Lower leg skin (tissue), 4 donors: ENCODE data around the gene ADD1. TPM values are rescaled to one million over a fixed set of nuclear protein-coding genes. Genes with fewer than 3 reads are reported as not detected.

Source experiments
- DNase-seq, 2 donors: peaks; one replicate each; pipeline ENCODE4 v3.0.0-alpha.2; 2019; ENCODE audit warnings: low spot score in 2 of 2
- H3K4me3 ChIP-seq: fragments of 200-600 bp; sonication (generic); 2 replicates; pipeline ENCODE4 v1.5.1; 2017; ENCODE audit warnings: mild to moderate bottlenecking, low read depth; ENCODE audit not compliant: poor library complexity, severe bottlenecking
- POLR2A ChIP-seq, 2 donors: fragments of 450-650 bp; IDR thresholded peaks; one replicate each; pipeline ENCODE4 v1.6.1; 2016 to 2017; ENCODE audit warnings: antibody characterized with exemption in 2 of 2, mild to moderate bottlenecking in 1 of 2, moderate library complexity in 1 of 2
- WGBS, 2 donors: methylation state at CpG; one replicate each; pipeline ENCODE4 v1.1.5; 2018; 5-methylcytosine and 5-hydroxymethylcytosine counted together
- intact Hi-C: fragments of 100-400 bp; cut with DNase I; formaldehyde crosslinking; loops from one replicate; pipeline ENCODE4 v1.15.0; 2023; ENCODE audit warnings: low total_unique reads
- total RNA-seq, 4 donors: library from RNA; depleted of rRNA; stranded (reverse); fragments of >200 nt; gene quantifications; one replicate each; pipeline ENCODE4 v1.1.0, GENCODE V29; 2016
- TF ChIP-seq, protein P1 (sequence below), 3 donors: fragments of 450-650 bp; IDR thresholded peaks; one replicate each; pipeline ENCODE4 v1.5.1; 2016; ENCODE audit warnings: antibody characterized with exemption in 3 of 3, mild to moderate bottlenecking in 3 of 3, moderate library complexity in 2 of 3

ADD1 gene
- total RNA-seq, 4 donors from 2014 or later, result 102 to 153 (median 135) TPM

- intact Hi-C loops, result no loop called here
- 88 to 91% methylated on average over 3 of the region's 3 CpGs for WGBS, 2 donors
- no peak for DNase-seq
- H3K4me3 ChIP-seq, result no peak overlapping the region
- TF ChIP-seq, protein P1, sequence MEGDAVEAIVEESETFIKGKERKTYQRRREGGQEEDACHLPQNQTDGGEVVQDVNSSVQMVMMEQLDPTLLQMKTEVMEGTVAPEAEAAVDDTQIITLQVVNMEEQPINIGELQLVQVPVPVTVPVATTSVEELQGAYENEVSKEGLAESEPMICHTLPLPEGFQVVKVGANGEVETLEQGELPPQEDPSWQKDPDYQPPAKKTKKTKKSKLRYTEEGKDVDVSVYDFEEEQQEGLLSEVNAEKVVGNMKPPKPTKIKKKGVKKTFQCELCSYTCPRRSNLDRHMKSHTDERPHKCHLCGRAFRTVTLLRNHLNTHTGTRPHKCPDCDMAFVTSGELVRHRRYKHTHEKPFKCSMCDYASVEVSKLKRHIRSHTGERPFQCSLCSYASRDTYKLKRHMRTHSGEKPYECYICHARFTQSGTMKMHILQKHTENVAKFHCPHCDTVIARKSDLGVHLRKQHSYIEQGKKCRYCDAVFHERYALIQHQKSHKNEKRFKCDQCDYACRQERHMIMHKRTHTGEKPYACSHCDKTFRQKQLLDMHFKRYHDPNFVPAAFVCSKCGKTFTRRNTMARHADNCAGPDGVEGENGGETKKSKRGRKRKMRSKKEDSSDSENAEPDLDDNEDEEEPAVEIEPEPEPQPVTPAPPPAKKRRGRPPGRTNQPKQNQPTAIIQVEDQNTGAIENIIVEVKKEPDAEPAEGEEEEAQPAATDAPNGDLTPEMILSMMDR (IDR thresholded peaks at IDR 0.05), result no peak
- no peak for TF ChIP-seq POLR2A (IDR thresholded peaks at IDR 0.05)
Observed at GRCh38 chr4:2901186-2901585, 57.5 kb downstream of the ADD1 start.

- DNase-seq, result no peak
- WGBS, 2 donors, result 93 to 97% methylated on average over 2 of the region's 2 CpGs
- TF ChIP-seq, protein P1 (IDR thresholded peaks at IDR 0.05), result no peak
- TF ChIP-seq POLR2A (IDR thresholded peaks at IDR 0.05), result no peak
- intact Hi-C loops, result no loop called here
- H3K4me3 ChIP-seq, result no peak overlapping the region
Observed at GRCh38 chr4:2902126-2902525, 58.5 kb downstream of the ADD1 start.

GRCh38 chr4:2905544-2905943 lies 61.9 kb downstream of the ADD1 start:
- WGBS, 2 donors, result 88 to 93% methylated on average over 13 of the region's 13 CpGs
- TF ChIP-seq, protein P1 (IDR thresholded peaks at IDR 0.05), result no peak
- no peak for TF ChIP-seq POLR2A (IDR thresholded peaks at IDR 0.05)
- intact Hi-C loops, result no loop called here
- H3K4me3 ChIP-seq, result no peak overlapping the region
- DNase-seq, result no peak

DNA sequence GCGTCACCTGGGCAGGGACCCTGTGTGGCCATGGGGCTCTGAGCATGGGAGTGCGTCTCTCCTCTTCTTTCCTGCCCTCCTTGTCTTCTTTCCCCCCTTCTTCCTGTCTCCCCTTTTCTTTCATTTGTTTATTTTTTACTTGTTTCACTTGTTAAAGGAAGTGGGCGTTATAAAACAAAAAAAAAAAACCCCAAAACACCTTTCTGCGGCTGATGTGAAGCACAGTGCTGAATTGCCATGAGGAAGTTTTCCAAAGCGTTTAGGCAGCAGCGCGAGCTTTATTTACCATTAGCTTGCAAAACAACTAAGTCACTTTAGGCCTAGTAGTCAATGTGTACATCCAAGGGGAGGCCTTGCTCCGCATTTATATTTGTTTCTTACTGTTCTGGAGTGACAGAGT lies 62.6 kb downstream of the ADD1 start:
- DNase-seq, result no peak
- no peak for TF ChIP-seq POLR2A (IDR thresholded peaks at IDR 0.05)
- TF ChIP-seq, protein P1 (IDR thresholded peaks at IDR 0.05), result no peak
- no peak overlapping the region for H3K4me3 ChIP-seq
- intact Hi-C loops, result no loop called here
- WGBS, 2 donors, result 87 to 90% methylated on average over 8 of the region's 8 CpGs

DNA sequence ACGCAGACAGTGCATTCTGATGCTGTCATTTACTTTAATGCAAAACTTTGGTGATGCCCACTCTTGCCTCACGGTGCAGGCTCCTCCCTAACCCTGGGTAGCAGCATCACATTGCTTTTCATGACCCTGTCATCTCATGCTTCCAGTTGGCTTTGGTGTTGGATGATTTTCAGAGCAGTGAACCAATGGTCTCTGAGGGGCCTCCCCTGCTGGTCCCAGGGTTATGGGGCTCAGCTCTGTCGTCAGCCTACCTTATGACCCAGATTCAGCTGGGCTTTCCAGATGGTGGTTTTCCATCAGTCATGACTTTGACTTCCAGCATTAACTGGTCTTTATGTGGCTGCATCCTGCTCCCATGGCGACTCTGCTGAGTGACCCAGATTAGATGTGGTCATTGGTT lies 63.6 kb downstream of the ADD1 start:
- WGBS, 2 donors, result 85% methylated on average over 4 of the region's 4 CpGs
- H3K4me3 ChIP-seq, result no peak overlapping the region
- TF ChIP-seq, protein P1 (IDR thresholded peaks at IDR 0.05), result no peak
- TF ChIP-seq POLR2A (IDR thresholded peaks at IDR 0.05), result no peak
- no peak for DNase-seq
- intact Hi-C loops, result no loop called here

- no peak overlapping the region for H3K4me3 ChIP-seq
- DNase-seq, result no peak
- WGBS, 2 donors, result 87 to 90% methylated on average over 11 of the region's 11 CpGs
- intact Hi-C loops, result no loop called here
- no peak for TF ChIP-seq POLR2A (IDR thresholded peaks at IDR 0.05)
- TF ChIP-seq, protein P1 (IDR thresholded peaks at IDR 0.05), result no peak
Observed at GRCh38 chr4:2907706-2908293, 64.2 kb downstream of the ADD1 start.
